Caco-2 (cell line): ENCODE data around the gene MPP3. TPM values are rescaled to one million over a fixed set of nuclear protein-coding genes. Genes with fewer than 3 reads are reported as not detected.

Source experiments
- BruUV-seq: library from RNA; stranded (reverse); fragments of 400-500 nt; replicated peaks from 2 replicates; lab custom pipeline; 2021; lab: Mats Ljungman, UMichigan
- CTCF ChIA-PET: fragments of 300-600 bp; sonication (Branson Sonifier 250); formaldehyde crosslinking; loops from one replicate; lab custom pipeline; 2022; ENCODE audit warnings: antibody characterized with exemption; lab: Charles Lee
- POLR2A ChIA-PET: fragments of 300-600 bp; sonication (Branson Sonifier 250); formaldehyde crosslinking; loops from one replicate; lab custom pipeline; 2022; ENCODE audit warnings: antibody characterized with exemption; lab: Charles Lee
- DNase-seq, 2 experiments: peaks; one replicate each; pipeline versions ENCODE4 v3.0.0 to v3.0.0-alpha.2; 2020 to 2022
- H3K27me3 ChIP-seq: replicated peaks from 2 replicates; pipeline ENCODE4 v1.6.0; 2011; ENCODE audit warnings: low read length; ENCODE audit not compliant: control insufficient read depth, insufficient read depth
- H3K36me3 ChIP-seq: 2 replicates; pipeline ENCODE4 v1.5.1; 2011; ENCODE audit warnings: low read length; ENCODE audit not compliant: control insufficient read depth, insufficient read depth
- H3K4me1 ChIP-seq: fragments of 250-450 bp; sonication (Bioruptor Pico); 2 replicates; pipeline ENCODE4 v1.5.1; 2020; ENCODE audit warnings: mild to moderate bottlenecking
- H3K4me3 ChIP-seq: 2 replicates; pipeline ENCODE4 v1.5.1; 2011; ENCODE audit warnings: low read depth, mild to moderate bottlenecking, control low read depth, low read length
- H3K9me3 ChIP-seq: fragments of 250-450 bp; sonication (Bioruptor Pico); 2 replicates; pipeline ENCODE4 v1.5.1; 2020; ENCODE audit warnings: mild to moderate bottlenecking, moderate library complexity
- H3K27ac Mint-ChIP-seq: one replicate; pipeline ENCODE4 v1.8.0; 2022; ENCODE audit warnings: mixed read lengths; ENCODE audit not compliant: unreplicated experiment
- H3K27me3 Mint-ChIP-seq: one replicate; pipeline ENCODE4 v1.8.0; 2022; ENCODE audit warnings: mixed read lengths; ENCODE audit not compliant: insufficient read depth, unreplicated experiment
- H3K36me3 Mint-ChIP-seq: one replicate; pipeline ENCODE4 v1.8.0; 2022; ENCODE audit warnings: mild to moderate bottlenecking, mixed read lengths; ENCODE audit not compliant: insufficient read depth, unreplicated experiment
- H3K4me1 Mint-ChIP-seq: one replicate; pipeline ENCODE4 v1.8.0; 2022; ENCODE audit warnings: low read depth, mixed read lengths; ENCODE audit not compliant: unreplicated experiment
- H3K4me3 Mint-ChIP-seq: one replicate; pipeline ENCODE4 v1.8.0; 2022; ENCODE audit warnings: mild to moderate bottlenecking, moderate library complexity, mixed read lengths; ENCODE audit not compliant: unreplicated experiment
- H3K9me3 Mint-ChIP-seq: one replicate; pipeline ENCODE4 v1.8.0; 2022; ENCODE audit warnings: mixed read lengths; ENCODE audit not compliant: unreplicated experiment
- intact Hi-C: fragments of 100-400 bp; cut with micrococcal nuclease; formaldehyde crosslinking; loops from one replicate; pipeline ENCODE4 v1.10.0; 2022; ENCODE audit not compliant: unreplicated experiment
- total RNA-seq: library from RNA; stranded (reverse); gene quantifications from 2 replicates; pipeline ENCODE4 v1.2.3, GENCODE V29; 2022
- TF ChIP-seq, protein P1 (sequence below), 2 experiments: fragments of 200-600 bp in 1 of 2; IDR thresholded peaks; 1 replicate in 1 of 2; 2 replicates in 1 of 2; pipeline versions ENCODE4 v1.5.1 to v1.8.0; 2011 to 2022; ENCODE audit warnings: antibody characterized with exemption in 1 of 2, control low read depth in 1 of 2, inconsistent platforms in 1 of 2, low read depth in 1 of 2, low read length in 1 of 2, mild to moderate bottlenecking in 1 of 2, moderate library complexity in 1 of 2; ENCODE audit not compliant: insufficient read depth in 1 of 2, severe bottlenecking in 1 of 2, unreplicated experiment in 1 of 2

MPP3 gene
- total RNA-seq, 1 experiment from 2014 or later, result 7.9 TPM

DNA sequence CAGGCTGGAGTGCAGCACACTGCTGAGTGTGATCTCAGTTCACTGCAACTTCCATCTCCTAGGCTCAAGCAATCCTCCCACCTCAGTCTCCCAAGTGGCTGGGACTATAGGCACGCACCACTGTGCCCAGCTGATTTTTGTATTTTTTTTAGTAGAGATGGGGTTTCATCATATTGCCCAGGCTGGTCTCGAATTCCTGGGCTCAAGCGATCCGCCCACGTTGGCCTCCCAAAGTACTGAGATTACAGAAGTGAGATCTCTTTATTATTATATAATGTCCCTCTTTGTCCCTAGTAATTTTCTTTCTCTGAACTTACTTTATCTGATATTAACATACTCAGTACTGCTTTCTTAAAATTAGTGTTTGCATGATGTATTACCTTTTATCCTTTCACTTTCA lies 44.4 kb downstream of the MPP3 start:
- Histone ChIP-seq H3K9me3 (no peaks in the 10 kb centered on the region), H3K4me3 (no peak overlapping the region), H3K4me1 (peaks cover 5% of the 10 kb centered on the region; the same call in 1 of the 2 replicates), H3K36me3 (no peaks in the 10 kb centered on the region), H3K27me3 (no peaks in the 10 kb centered on the region)
- ChIA-PET CTCF (no interaction called here), POLR2A (no interaction called here)
- H3K27ac Mint-ChIP-seq, result no peak overlapping the region
- BruUV-seq, result no TSS peak
- no peaks in the 10 kb centered on the region for H3K9me3 Mint-ChIP-seq
- TF ChIP-seq, protein P1, sequence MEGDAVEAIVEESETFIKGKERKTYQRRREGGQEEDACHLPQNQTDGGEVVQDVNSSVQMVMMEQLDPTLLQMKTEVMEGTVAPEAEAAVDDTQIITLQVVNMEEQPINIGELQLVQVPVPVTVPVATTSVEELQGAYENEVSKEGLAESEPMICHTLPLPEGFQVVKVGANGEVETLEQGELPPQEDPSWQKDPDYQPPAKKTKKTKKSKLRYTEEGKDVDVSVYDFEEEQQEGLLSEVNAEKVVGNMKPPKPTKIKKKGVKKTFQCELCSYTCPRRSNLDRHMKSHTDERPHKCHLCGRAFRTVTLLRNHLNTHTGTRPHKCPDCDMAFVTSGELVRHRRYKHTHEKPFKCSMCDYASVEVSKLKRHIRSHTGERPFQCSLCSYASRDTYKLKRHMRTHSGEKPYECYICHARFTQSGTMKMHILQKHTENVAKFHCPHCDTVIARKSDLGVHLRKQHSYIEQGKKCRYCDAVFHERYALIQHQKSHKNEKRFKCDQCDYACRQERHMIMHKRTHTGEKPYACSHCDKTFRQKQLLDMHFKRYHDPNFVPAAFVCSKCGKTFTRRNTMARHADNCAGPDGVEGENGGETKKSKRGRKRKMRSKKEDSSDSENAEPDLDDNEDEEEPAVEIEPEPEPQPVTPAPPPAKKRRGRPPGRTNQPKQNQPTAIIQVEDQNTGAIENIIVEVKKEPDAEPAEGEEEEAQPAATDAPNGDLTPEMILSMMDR (IDR thresholded peaks at IDR 0.05; ENCODE audit: insufficient read depth in 1 of 2, low read depth in 1 of 2, low read length in 1 of 2, severe bottlenecking in 1 of 2, unreplicated experiment in 1 of 2), result no peak
- no peak overlapping the region for H3K4me3 Mint-ChIP-seq
- no peaks in the 10 kb centered on the region for H3K36me3 Mint-ChIP-seq
- no peaks in the 10 kb centered on the region for H3K27me3 Mint-ChIP-seq
- no peaks in the 10 kb centered on the region for H3K4me1 Mint-ChIP-seq
- no peak for DNase-seq
- intact Hi-C loops, result no loop called here

DNA sequence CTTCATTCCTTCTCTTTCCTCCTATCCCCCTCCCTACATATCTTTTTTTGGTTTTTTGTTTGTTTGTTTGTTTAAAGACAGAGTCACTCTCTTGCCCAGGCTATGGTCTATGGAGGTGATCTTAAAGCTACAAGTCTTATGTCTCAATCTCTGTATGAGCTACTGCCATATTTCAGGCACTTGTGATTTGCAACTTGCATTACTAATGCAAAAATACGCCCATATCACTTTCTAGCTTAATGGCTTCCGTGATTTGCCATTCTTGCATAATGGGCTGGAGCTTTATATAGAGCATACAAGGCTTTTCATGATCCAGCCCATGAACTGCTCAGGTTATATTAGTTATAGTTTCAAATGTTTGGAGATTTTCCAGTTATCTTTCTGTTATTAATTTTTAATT lies 45.2 kb downstream of the MPP3 start:
- ChIA-PET CTCF (no interaction called here), POLR2A (interaction anchor here (0.9 kb wide), 1 partner anchor 9 kb away, joined by 4 read pairs; the partner anchor contains the start of gene DUSP3)
- Mint-ChIP-seq H3K27me3 (no peaks in the 10 kb centered on the region), H3K4me3 (no peak overlapping the region), H3K36me3 (no peaks in the 10 kb centered on the region), H3K4me1 (no peaks in the 10 kb centered on the region), H3K27ac (no peak overlapping the region), H3K9me3 (no peaks in the 10 kb centered on the region)
- BruUV-seq, result no TSS peak
- peaks cover 5% of the 10 kb centered on the region; the same call in 1 of the 2 replicates for H3K4me1 ChIP-seq
- TF ChIP-seq, protein P1 (IDR thresholded peaks at IDR 0.05; ENCODE audit: insufficient read depth in 1 of 2, low read depth in 1 of 2, low read length in 1 of 2, severe bottlenecking in 1 of 2, unreplicated experiment in 1 of 2), result no peak
- H3K36me3 ChIP-seq, result no peaks in the 10 kb centered on the region
- no peak for DNase-seq
- intact Hi-C loops, result no loop called here
- H3K9me3 ChIP-seq, result no peaks in the 10 kb centered on the region
- no peak overlapping the region for H3K4me3 ChIP-seq
- no peaks in the 10 kb centered on the region for H3K27me3 ChIP-seq

DNA sequence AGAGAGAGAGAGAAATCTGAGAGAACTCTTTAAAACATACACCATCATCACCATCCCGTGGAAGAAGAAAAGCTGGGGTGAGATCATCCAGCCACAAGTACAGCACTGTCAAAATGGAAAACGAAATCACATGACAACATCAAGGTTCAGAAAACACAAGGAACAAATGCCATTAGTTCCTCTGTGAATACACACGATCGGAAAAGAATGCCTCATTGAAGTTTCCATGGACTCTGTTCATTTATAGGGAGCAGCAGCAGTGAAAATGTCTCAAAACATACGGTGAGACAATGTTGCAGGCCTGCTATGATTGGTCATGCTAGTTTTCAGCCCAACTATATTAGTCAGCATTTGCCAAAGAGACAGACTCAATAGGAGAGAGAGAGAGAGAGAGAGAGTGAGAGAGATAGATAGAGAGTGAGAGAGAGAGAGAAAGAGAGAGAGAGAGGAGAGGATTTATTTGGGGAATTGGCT lies 48.3 kb downstream of the MPP3 start:
- H3K9me3 ChIP-seq, result no peaks in the 10 kb centered on the region
- Mint-ChIP-seq H3K4me3 (no peak overlapping the region), H3K36me3 (no peaks in the 10 kb centered on the region), H3K27me3 (no peaks in the 10 kb centered on the region), H3K4me1 (peaks cover 14% of the 10 kb centered on the region), H3K9me3 (no peaks in the 10 kb centered on the region), H3K27ac (no peak overlapping the region)
- intact Hi-C loops, result no loop called here
- no peak for DNase-seq
- TF ChIP-seq, protein P1 (IDR thresholded peaks at IDR 0.05; ENCODE audit: insufficient read depth in 1 of 2, low read depth in 1 of 2, low read length in 1 of 2, severe bottlenecking in 1 of 2, unreplicated experiment in 1 of 2), result no peak
- H3K4me3 ChIP-seq, result no peak overlapping the region
- ChIA-PET CTCF (no interaction called here), POLR2A (no interaction called here)
- peaks cover 14% of the 10 kb centered on the region for H3K4me1 ChIP-seq
- no peaks in the 10 kb centered on the region for H3K36me3 ChIP-seq
- BruUV-seq, result no TSS peak
- H3K27me3 ChIP-seq, result no peaks in the 10 kb centered on the region
